NT2/D1 (cell line): Measurements from ENCODE around the gene ZNF592.

Source experiments
- YY1 ChIP-seq: IDR thresholded peaks from 2 replicates; pipeline ENCODE4 v1.6.1; 2011; ENCODE audit not compliant: insufficient read length, insufficient read depth
- ZNF274 ChIP-seq: IDR thresholded peaks from 2 replicates; pipeline ENCODE4 v1.6.1; 2011; ENCODE audit warnings: mild to moderate bottlenecking, low read depth, low read length

- TF ChIP-seq ZNF274 (no peak), YY1 (no peak)
Measured at GRCh38 chr15:84749111-84749991, 959 bp downstream of the ZNF592 start.
